WTC11 (cell line): ENCODE results near the gene ZNF8. TPM values are rescaled to one million over a fixed set of nuclear protein-coding genes. Genes with fewer than 3 reads are reported as not detected.

ENCODE experiments used
- ATAC-seq: fragments of 200-7000 bp; cut with Tn5 transposase; 2 replicates; pipeline ENCODE4 v1.10.0; 2021; ENCODE audit warnings: mild to moderate bottlenecking, moderate library complexity
- CTCF ChIA-PET: fragments of 300-600 bp; sonication (Branson Sonifier 250); formaldehyde crosslinking; loops from one replicate; lab custom pipeline; 2021; ENCODE audit warnings: antibody characterized with exemption; lab: Charles Lee
- POLR2A ChIA-PET: fragments of 350-600 bp; sonication (Branson Sonifier 250); formaldehyde crosslinking; loops from one replicate; lab custom pipeline; 2021; ENCODE audit warnings: antibody characterized with exemption; lab: Charles Lee
- DNase-seq: peaks from one replicate; pipeline ENCODE4 v3.0.0; 2021; ENCODE audit warnings: low spot score
- H3K27ac Mint-ChIP-seq: 2 replicates; pipeline ENCODE4 v1.8.0; 2021; ENCODE audit warnings: mixed read lengths
- H3K27me3 Mint-ChIP-seq: 2 replicates; pipeline ENCODE4 v1.8.0; 2021; ENCODE audit warnings: low read depth, mild to moderate bottlenecking, moderate library complexity, mixed read lengths
- H3K36me3 Mint-ChIP-seq: 2 replicates; pipeline ENCODE4 v1.8.0; 2021; ENCODE audit warnings: mixed read lengths
- H3K4me1 Mint-ChIP-seq: 2 replicates; pipeline ENCODE4 v1.8.0; 2022; ENCODE audit warnings: mixed read lengths
- H3K4me3 Mint-ChIP-seq: 2 replicates; pipeline ENCODE4 v1.8.0; 2021; ENCODE audit warnings: mild to moderate bottlenecking, moderate library complexity, mixed read lengths
- H3K9me3 Mint-ChIP-seq: 2 replicates; pipeline ENCODE4 v1.8.0; 2021; ENCODE audit warnings: mixed read lengths
- ATF2 ChIP-seq: sonication (generic); formaldehyde crosslinking; IDR thresholded peaks from 2 replicates; pipeline ENCODE4 v1.8.1; 2022; ENCODE audit warnings: low read depth, missing genetic modification reagents, borderline replicate concordance
- ESRRA ChIP-seq: sonication (generic); formaldehyde crosslinking; IDR thresholded peaks from 2 replicates; pipeline ENCODE4 v1.8.1; 2022; ENCODE audit warnings: mild to moderate bottlenecking, missing genetic modification reagents, borderline replicate concordance
- HMGA2 ChIP-seq: fragments of 250-450 bp; sonication (Bioruptor Pico); IDR thresholded peaks from 2 replicates; pipeline ENCODE4 v1.4.0; 2021; ENCODE audit warnings: mild to moderate bottlenecking, moderate library complexity
- IRF2 ChIP-seq: sonication (generic); formaldehyde crosslinking; IDR thresholded peaks from 2 replicates; pipeline ENCODE4 v1.8.0; 2022; ENCODE audit warnings: low read depth, missing genetic modification reagents, borderline replicate concordance
- MLX ChIP-seq: sonication (generic); formaldehyde crosslinking; IDR thresholded peaks from 2 replicates; pipeline ENCODE4 v1.8.1; 2023; ENCODE audit warnings: mild to moderate bottlenecking, missing genetic modification reagents, moderate library complexity
- MXD4 ChIP-seq: fragments of 250-450 bp; sonication (Bioruptor Pico); IDR thresholded peaks from 2 replicates; pipeline ENCODE4 v1.8.0; 2021; ENCODE audit warnings: mild to moderate bottlenecking, moderate library complexity, borderline replicate concordance
- NFE2L1 ChIP-seq: sonication (generic); formaldehyde crosslinking; IDR thresholded peaks from 2 replicates; pipeline ENCODE4 v1.8.1; 2023; ENCODE audit warnings: missing genetic modification reagents
- RORB ChIP-seq: fragments of 250-450 bp; sonication (Bioruptor Pico); IDR thresholded peaks from 2 replicates; pipeline ENCODE4 v1.9.0; 2021; ENCODE audit warnings: mild to moderate bottlenecking
- SMAD4 ChIP-seq: sonication (generic); formaldehyde crosslinking; IDR thresholded peaks from 2 replicates; pipeline ENCODE4 v1.8.0; 2022; ENCODE audit warnings: mild to moderate bottlenecking, missing genetic modification reagents
- TCF7 ChIP-seq: sonication (generic); formaldehyde crosslinking; IDR thresholded peaks from 2 replicates; pipeline ENCODE4 v1.8.0; 2022; ENCODE audit warnings: mild to moderate bottlenecking, low read depth, missing genetic modification reagents, moderate library complexity
- TEAD1 ChIP-seq: sonication (generic); formaldehyde crosslinking; IDR thresholded peaks from 2 replicates; pipeline ENCODE4 v1.8.0; 2022; ENCODE audit warnings: mild to moderate bottlenecking, missing genetic modification reagents
- USF2 ChIP-seq: sonication (generic); formaldehyde crosslinking; IDR thresholded peaks from 2 replicates; pipeline ENCODE4 v1.8.1; 2023; ENCODE audit warnings: mild to moderate bottlenecking, missing genetic modification reagents, moderate library complexity
- ZNF219 ChIP-seq: sonication (generic); formaldehyde crosslinking; IDR thresholded peaks from 2 replicates; pipeline ENCODE4 v1.8.0; 2023; ENCODE audit warnings: missing genetic modification reagents, mild to moderate bottlenecking, borderline replicate concordance
- ZNF416 ChIP-seq: fragments of 250-450 bp; sonication (Bioruptor Pico); IDR thresholded peaks from 2 replicates; pipeline ENCODE4 v1.9.0; 2021; ENCODE audit warnings: mild to moderate bottlenecking, inconsistent platforms
- ZSCAN18 ChIP-seq: fragments of 250-450 bp; sonication (Bioruptor Pico); IDR thresholded peaks from 2 replicates; pipeline ENCODE4 v2.1.2; 2022; ENCODE audit warnings: mild to moderate bottlenecking, moderate library complexity
- total RNA-seq: library from RNA; stranded (reverse); gene quantifications from 3 replicates; pipeline ENCODE4 v1.2.3, GENCODE V29; 2021
- TF ChIP-seq, protein P1 (sequence below): sonication (generic); formaldehyde crosslinking; IDR thresholded peaks from 2 replicates; pipeline ENCODE4 v1.8.0; 2022; ENCODE audit warnings: mild to moderate bottlenecking, missing genetic modification reagents
- TF ChIP-seq, protein P2 (sequence below): fragments of 200-600 bp; IDR thresholded peaks from 2 replicates; pipeline ENCODE4 v1.8.0; 2022; ENCODE audit warnings: antibody characterized with exemption
- TF ChIP-seq, protein P3 (sequence below): fragments of 250-450 bp; sonication (Bioruptor Pico); IDR thresholded peaks from 2 replicates; pipeline ENCODE4 v1.9.0; 2021; ENCODE audit warnings: mild to moderate bottlenecking, borderline replicate concordance
- TF ChIP-seq, protein P4 (sequence below): sonication (generic); formaldehyde crosslinking; IDR thresholded peaks from 2 replicates; pipeline ENCODE4 v1.8.1; 2022; ENCODE audit warnings: mild to moderate bottlenecking, moderate library complexity, missing genetic modification reagents

ZNF8 gene
- total RNA-seq, 1 experiment from 2014 or later: 18.8 TPM

GRCh38 chr19:58334691-58335249 is 56.0 kb downstream of the ZNF8 start:
- no peaks in the 10 kb centered on the region for H3K27me3 Mint-ChIP-seq
- no peak for TF ChIP-seq MLX (CRISPR knock-in tag)
- TF ChIP-seq TEAD1 (CRISPR knock-in tag): no peak
- no peak for TF ChIP-seq TCF7 (CRISPR knock-in tag)
- no peak for TF ChIP-seq ZNF416
- no peak for TF ChIP-seq RORB (CRISPR knock-in tag)
- no peak for TF ChIP-seq HMGA2 (CRISPR knock-in tag)
- TF ChIP-seq, protein P1, sequence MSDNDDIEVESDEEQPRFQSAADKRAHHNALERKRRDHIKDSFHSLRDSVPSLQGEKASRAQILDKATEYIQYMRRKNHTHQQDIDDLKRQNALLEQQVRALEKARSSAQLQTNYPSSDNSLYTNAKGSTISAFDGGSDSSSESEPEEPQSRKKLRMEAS (CRISPR knock-in tag): no peak
- TF ChIP-seq, protein P2, sequence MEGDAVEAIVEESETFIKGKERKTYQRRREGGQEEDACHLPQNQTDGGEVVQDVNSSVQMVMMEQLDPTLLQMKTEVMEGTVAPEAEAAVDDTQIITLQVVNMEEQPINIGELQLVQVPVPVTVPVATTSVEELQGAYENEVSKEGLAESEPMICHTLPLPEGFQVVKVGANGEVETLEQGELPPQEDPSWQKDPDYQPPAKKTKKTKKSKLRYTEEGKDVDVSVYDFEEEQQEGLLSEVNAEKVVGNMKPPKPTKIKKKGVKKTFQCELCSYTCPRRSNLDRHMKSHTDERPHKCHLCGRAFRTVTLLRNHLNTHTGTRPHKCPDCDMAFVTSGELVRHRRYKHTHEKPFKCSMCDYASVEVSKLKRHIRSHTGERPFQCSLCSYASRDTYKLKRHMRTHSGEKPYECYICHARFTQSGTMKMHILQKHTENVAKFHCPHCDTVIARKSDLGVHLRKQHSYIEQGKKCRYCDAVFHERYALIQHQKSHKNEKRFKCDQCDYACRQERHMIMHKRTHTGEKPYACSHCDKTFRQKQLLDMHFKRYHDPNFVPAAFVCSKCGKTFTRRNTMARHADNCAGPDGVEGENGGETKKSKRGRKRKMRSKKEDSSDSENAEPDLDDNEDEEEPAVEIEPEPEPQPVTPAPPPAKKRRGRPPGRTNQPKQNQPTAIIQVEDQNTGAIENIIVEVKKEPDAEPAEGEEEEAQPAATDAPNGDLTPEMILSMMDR: no peak
- TF ChIP-seq, protein P3, sequence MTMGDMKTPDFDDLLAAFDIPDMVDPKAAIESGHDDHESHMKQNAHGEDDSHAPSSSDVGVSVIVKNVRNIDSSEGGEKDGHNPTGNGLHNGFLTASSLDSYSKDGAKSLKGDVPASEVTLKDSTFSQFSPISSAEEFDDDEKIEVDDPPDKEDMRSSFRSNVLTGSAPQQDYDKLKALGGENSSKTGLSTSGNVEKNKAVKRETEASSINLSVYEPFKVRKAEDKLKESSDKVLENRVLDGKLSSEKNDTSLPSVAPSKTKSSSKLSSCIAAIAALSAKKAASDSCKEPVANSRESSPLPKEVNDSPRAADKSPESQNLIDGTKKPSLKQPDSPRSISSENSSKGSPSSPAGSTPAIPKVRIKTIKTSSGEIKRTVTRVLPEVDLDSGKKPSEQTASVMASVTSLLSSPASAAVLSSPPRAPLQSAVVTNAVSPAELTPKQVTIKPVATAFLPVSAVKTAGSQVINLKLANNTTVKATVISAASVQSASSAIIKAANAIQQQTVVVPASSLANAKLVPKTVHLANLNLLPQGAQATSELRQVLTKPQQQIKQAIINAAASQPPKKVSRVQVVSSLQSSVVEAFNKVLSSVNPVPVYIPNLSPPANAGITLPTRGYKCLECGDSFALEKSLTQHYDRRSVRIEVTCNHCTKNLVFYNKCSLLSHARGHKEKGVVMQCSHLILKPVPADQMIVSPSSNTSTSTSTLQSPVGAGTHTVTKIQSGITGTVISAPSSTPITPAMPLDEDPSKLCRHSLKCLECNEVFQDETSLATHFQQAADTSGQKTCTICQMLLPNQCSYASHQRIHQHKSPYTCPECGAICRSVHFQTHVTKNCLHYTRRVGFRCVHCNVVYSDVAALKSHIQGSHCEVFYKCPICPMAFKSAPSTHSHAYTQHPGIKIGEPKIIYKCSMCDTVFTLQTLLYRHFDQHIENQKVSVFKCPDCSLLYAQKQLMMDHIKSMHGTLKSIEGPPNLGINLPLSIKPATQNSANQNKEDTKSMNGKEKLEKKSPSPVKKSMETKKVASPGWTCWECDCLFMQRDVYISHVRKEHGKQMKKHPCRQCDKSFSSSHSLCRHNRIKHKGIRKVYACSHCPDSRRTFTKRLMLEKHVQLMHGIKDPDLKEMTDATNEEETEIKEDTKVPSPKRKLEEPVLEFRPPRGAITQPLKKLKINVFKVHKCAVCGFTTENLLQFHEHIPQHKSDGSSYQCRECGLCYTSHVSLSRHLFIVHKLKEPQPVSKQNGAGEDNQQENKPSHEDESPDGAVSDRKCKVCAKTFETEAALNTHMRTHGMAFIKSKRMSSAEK (CRISPR knock-in tag): no peak
- TF ChIP-seq ATF2: no peak
- TF ChIP-seq ZSCAN18 (CRISPR knock-in tag): no peak
- no peak for TF ChIP-seq MXD4 (CRISPR knock-in tag)
- TF ChIP-seq, protein P4, sequence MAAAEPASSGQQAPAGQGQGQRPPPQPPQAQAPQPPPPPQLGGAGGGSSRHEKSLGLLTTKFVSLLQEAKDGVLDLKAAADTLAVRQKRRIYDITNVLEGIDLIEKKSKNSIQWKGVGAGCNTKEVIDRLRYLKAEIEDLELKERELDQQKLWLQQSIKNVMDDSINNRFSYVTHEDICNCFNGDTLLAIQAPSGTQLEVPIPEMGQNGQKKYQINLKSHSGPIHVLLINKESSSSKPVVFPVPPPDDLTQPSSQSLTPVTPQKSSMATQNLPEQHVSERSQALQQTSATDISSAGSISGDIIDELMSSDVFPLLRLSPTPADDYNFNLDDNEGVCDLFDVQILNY (CRISPR knock-in tag): no peak
- no peak for TF ChIP-seq IRF2 (CRISPR knock-in tag)
- no peak for TF ChIP-seq USF2 (CRISPR knock-in tag)
- TF ChIP-seq SMAD4 (CRISPR knock-in tag): no peak
- TF ChIP-seq NFE2L1 (CRISPR knock-in tag): no peak
- TF ChIP-seq ZNF219 (CRISPR knock-in tag): no peak
- TF ChIP-seq ESRRA (CRISPR knock-in tag): no peak

More at GRCh38 chr19:58334691-58335249, 56.0 kb downstream of the ZNF8 start:
- H3K36me3 Mint-ChIP-seq: peaks cover 21% of the 10 kb centered on the region
- H3K27ac Mint-ChIP-seq: no peak overlapping the region
- POLR2A ChIA-PET: no interaction called here
- CTCF ChIA-PET: no interaction called here
- ATAC-seq (no peak), DNase-seq (no peak)
- H3K4me3 Mint-ChIP-seq: no peak overlapping the region
- peaks cover 3% of the 10 kb centered on the region; the same call in 1 of the 2 replicates for H3K9me3 Mint-ChIP-seq
- H3K4me1 Mint-ChIP-seq: no peaks in the 10 kb centered on the region
